ENCODE data around the gene ADIPOR2.
"Not testable (repeated sequence)": the region's sequence is repeated elsewhere in the genome, so short reads cannot be mapped to it uniquely, and the experiment has no call there.

ADIPOR2 gene

GRCh38 chr12:1705774-1706631, 15.1 kb downstream of the ADIPOR2 start:
- no peak for DNase-seq

GRCh38 chr12:1706632-1706980, 15.7 kb downstream of the ADIPOR2 start:
- no peak for DNase-seq

GRCh38 chr12:1707051-1707450, 16.2 kb downstream of the ADIPOR2 start:
- no peak for DNase-seq

GRCh38 chr12:1709968-1710367, 19.1 kb downstream of the ADIPOR2 start:
- DNase-seq, result not testable (repeated sequence)

GRCh38 chr12:1710870-1711269, 20.0 kb downstream of the ADIPOR2 start:
- not testable (repeated sequence) for DNase-seq

GRCh38 chr12:1711536-1712211, 20.8 kb downstream of the ADIPOR2 start:
- DNase-seq, result not testable (repeated sequence)

- DNase-seq, result not testable (repeated sequence)
Measured at GRCh38 chr12:1712305-1712704, 21.4 kb downstream of the ADIPOR2 start.

GRCh38 chr12:1712852-1713251, 22.0 kb downstream of the ADIPOR2 start:
- not testable (repeated sequence) for DNase-seq

GRCh38 chr12:1713783-1714348, 23.0 kb downstream of the ADIPOR2 start:
- not testable (repeated sequence) for DNase-seq

- DNase-seq, result not testable (repeated sequence)
Measured at GRCh38 chr12:1715459-1715858, 24.6 kb downstream of the ADIPOR2 start.

GRCh38 chr12:1716215-1716862, 25.5 kb downstream of the ADIPOR2 start:
- no peak for DNase-seq

- no peak for DNase-seq
Measured at GRCh38 chr12:1716911-1717310, 26.0 kb downstream of the ADIPOR2 start.

GRCh38 chr12:1719139-1719538, 28.3 kb downstream of the ADIPOR2 start:
- no peak for DNase-seq

- DNase-seq, result no peak
Measured at GRCh38 chr12:1720494-1720893, 29.6 kb downstream of the ADIPOR2 start.

- DNase-seq, result no peak
Measured at GRCh38 chr12:1723721-1724120, 32.9 kb downstream of the ADIPOR2 start.

GRCh38 chr12:1724250-1724649, 33.4 kb downstream of the ADIPOR2 start:
- no peak for DNase-seq

- no peak for DNase-seq
Measured at GRCh38 chr12:1726753-1727152, 35.9 kb downstream of the ADIPOR2 start.

- DNase-seq, result no peak
Measured at GRCh38 chr12:1728824-1729223, 38.0 kb downstream of the ADIPOR2 start.

GRCh38 chr12:1731019-1731687, 40.3 kb downstream of the ADIPOR2 start:
- no peak for DNase-seq

GRCh38 chr12:1731688-1732078, 40.8 kb downstream of the ADIPOR2 start:
- not testable (repeated sequence) for DNase-seq

GRCh38 chr12:1732914-1733313, 42.0 kb downstream of the ADIPOR2 start:
- DNase-seq, result no peak

- DNase-seq, result not testable (repeated sequence)
Measured at GRCh38 chr12:1733712-1734111, 42.8 kb downstream of the ADIPOR2 start.
